GM03348 (cell line): ENCODE measurements around the gene PRR5.

ENCODE experiments used
- DNase-seq: peaks from one replicate; pipeline ENCODE4 v3.0.0; 2012; ENCODE audit warnings: low spot score

Gene PRR5

GRCh38 chr22:44693756-44694155, 8.2 kb upstream of the PRR5 start:
- no peak for DNase-seq

GRCh38 chr22:44697423-44698141, 4.4 kb upstream of the PRR5 start:
- DNase-seq, result peak; percentile 92

- DNase-seq, result peak; percentile 93
Measured at GRCh38 chr22:44698531-44699421, 3.2 kb upstream of the PRR5 start.

- DNase-seq, result no peak
Measured at GRCh38 chr22:44700456-44700855, 1.5 kb upstream of the PRR5 start.

DNA sequence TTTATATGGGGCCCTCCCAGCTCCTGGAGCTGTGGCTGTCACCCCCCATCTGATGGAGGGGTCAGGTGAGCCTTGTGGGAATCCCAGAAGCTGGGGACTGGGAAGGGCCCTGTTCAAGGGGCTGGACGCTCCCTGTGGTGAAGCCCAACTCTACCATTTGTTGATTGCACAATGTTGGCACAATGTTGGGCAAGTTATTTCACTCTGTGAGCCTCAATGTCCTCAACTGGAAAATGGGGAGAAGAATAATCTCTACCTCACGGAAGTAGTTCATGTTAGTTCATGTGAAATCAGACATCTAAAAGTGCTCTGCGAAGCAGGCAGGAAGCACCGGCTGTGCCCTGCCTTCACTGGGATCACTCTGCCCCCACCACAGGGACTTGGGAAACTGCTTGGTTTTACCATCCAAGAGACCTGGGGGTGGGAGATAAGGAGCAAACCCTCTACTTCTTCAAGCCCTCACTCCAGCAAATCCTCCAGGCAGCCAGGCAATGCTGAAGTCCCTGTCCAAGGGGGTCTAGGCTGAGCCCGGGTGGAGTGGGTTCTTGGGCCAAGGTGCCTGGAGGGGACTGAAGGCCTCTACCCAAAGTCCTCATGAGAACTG, 715 bp upstream of the PRR5 start:
- DNase-seq, result no peak

GRCh38 chr22:44702479-44703198, 635 bp downstream of the PRR5 start:
- DNase-seq, result peak; percentile 44

GRCh38 chr22:44703255-44703870, 1.4 kb downstream of the PRR5 start:
- DNase-seq, result no peak

DNA sequence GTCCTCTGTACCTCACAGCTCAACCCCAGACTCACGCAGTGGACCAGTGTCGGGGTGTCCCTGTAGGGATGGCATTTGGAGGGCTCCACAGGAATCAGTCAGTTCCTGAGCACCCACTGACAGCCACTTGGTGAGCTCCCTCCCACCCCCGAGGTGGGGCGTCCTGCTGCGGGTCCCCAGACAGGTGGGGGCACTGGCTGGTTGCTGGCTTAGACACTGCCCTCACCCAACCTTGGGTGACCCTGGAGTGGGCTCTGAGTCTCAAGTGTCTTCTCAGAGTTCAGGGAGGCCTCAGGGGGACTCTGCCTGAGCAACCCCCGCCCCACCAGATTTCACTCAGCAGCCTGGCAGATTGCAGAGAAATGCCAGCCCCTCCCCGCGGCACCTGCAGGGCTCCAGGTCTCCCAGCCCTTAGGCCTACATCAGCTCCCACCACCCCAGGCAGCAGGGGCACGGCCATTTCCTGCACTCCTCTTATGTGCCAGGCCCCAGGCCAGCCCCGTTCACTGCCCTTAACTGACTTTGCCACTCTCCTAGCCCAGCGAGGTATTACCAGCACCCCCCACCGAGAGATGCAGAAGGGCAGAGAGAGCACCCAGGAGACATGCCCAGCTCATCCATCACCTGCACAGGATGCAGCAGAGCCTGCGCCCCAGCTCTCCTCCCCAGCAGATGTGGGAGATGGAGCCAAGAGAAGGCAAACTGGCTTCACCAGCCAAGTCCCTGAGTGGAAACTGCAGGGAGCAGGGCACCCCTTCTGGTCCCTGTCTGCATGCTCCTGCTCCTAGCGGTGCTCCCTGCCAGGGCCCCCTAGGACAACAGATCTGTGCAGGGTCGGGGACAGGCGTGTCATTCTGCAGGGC, 2.4 kb downstream of the PRR5 start:
- no peak for DNase-seq

GRCh38 chr22:44705022-44705297, 3.0 kb downstream of the PRR5 start:
- DNase-seq, result no peak

DNA sequence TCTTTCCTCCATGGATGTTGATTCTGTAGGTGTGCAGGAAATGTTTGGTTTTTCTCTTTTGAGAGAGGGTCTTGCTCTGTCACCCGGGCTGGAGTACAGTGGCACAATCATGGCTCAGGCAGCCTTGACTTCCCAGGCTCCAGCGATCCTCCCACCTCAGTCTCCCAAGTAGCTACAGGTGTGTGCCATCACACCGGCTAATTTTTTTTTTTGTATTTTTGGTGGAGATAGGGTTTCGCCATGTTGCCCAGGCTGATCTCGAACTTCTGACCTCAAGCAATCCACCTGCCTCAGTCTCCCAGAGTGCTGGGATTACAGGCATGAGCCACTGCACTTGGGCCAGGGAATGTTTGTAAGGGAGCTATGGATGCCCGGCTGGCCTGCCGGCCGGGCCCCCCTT, 4.5 kb downstream of the PRR5 start:
- no peak for DNase-seq

DNA sequence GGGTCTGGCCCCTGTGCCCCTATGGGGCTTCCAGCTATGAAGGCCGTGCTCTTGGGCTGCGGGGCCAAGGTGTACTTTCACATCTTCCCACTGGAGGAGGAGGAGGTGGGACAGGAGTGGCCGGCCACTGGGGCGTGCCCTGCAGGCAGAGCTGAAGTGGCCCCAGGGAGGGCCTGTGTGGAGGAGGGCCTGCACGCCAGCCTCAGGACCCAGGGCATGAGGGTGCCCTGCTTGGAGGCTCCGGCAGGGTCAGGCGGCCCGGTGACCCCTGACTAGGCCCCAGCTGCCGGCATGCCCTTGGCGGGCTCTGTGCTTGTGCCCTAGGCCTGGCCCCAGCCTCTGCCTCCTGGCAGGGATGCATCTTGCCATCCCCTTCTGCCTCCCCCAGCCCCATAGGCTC, 5.2 kb downstream of the PRR5 start:
- no peak for DNase-seq

- DNase-seq, result no peak
Measured at GRCh38 chr22:44707752-44708151, 5.7 kb downstream of the PRR5 start.

DNA sequence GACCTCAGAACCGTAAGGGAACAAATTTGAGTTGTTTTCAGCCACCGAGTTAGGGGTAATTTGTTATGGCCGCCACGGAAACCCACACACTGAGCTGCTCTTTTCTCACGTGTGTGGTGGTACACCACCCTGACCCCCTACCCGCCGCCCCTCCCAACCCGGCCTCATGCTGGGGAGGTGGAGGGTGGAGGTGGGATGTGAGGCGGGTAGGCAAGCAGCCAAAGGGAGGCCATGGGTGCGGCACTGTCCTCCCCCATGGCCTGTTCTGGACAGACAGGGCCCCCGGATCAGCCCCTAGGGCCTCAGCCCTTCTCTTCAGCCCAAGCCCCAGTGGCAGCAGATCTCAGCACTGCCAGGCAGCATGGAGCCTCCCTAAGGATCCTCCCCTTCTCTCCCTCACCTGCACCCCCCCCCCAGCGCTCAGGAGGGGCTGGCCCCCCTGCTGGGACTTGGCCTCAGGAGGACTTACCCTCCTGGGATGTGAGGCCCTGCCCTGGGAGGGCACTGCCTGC, 7.9 kb downstream of the PRR5 start:
- DNase-seq, result no peak

GRCh38 chr22:44710474-44711240, 8.7 kb downstream of the PRR5 start:
- DNase-seq, result no peak

DNA sequence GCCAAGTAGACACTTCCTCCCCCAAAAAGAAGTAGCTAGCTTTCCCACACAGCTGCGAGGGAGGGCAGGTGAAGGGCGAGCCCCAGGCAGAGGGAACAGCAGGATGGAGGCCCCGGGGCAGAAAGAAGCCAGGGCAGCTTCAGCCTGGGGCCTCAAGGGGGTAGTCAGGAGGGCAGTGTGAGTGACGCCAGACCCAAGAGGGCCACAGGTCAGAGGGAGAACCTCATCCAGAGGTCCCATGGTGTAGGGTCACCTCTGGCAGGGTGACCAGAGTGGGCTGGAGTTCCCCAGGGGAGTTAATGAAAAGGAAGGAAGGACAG, 9.2 kb downstream of the PRR5 start:
- DNase-seq, result no peak

- DNase-seq, result no peak
Measured at GRCh38 chr22:44711690-44712555, 9.9 kb downstream of the PRR5 start.

DNA sequence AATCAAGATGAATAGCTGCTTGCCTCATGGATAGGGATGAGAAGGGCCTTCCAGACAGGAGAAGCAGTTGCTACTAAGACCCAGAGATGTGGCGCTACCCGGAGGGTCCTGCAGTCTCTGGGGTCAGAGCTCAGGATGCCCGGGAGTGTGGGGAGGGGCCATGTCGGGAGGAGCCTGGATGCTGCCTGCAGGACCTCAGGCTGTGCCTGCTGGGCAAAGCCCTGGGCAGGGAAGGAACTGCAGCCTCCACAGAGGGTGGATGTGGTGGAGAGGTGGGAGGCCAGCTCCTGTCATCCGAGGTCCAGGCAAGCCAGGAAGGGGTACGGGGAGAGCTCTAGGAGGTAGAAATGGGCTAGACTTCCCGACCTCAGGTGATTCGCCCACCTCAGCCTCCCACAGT, 11.0 kb downstream of the PRR5 start:
- DNase-seq, result no peak

DNA sequence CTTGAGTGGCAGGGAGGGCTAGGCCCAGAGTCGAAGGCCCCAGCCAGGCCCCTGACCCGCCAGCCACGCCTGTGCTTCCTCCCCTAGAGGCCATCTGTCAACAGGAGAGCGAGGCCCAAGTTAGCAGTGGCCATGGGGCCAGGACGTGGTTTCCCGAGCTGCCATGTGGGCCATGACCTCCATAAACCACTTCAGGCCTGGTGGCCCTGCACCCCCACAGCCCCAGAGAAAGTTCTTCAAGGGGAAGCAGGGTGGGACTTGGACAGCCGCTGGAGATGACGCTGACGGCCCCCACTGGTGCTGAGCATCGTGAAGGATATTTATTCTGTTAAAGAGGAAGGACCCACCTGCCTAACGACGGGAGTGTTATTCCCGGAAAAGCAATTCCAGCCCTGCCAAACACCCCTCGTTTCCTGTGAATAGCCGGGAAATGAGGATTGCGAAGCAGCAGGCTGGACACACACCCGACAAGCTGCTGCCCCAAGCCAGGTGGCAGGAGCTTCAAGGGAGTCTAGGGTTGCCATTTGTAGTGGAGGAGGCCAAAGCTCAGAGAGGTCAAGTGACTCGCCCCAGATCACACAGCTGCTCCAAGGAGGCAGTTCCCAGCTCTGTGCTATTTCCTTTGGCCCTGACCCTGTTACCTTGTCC, 12.8 kb downstream of the PRR5 start:
- no peak for DNase-seq

GRCh38 chr22:44718418-44718817, 16.4 kb downstream of the PRR5 start:
- DNase-seq, result no peak
